A549 (cell line): ENCODE measurements around the gene TIAM2.

ENCODE experiments used
- BCL3 ChIP-seq: fragments of >200 bp; sonication (Bioruptor Twin); formaldehyde crosslinking; IDR thresholded peaks from 3 replicates; pipeline ENCODE4 v1.6.1; 2016
- CBX8 ChIP-seq: fragments of 200-600 bp; sonication (generic); IDR thresholded peaks from 2 replicates; pipeline ENCODE4 v1.6.1; 2016
- CTCF ChIP-seq: fragments of >200 bp; sonication (Bioruptor Twin); formaldehyde crosslinking; IDR thresholded peaks from 3 replicates; pipeline ENCODE4 v1.5.1; 2016
- POLR2A ChIP-seq: IDR thresholded peaks from 2 replicates; pipeline ENCODE4 v1.6.1; 2012; ENCODE audit warnings: mild to moderate bottlenecking, low read length

- TF ChIP-seq CBX8 (no peak), CTCF (no peak), POLR2A (no peak), BCL3 (no peak)
Observed at GRCh38 chr6:155100591-155100990, 105.5 kb downstream of the TIAM2 start.
